Inflammatory macrophage treated with lipopolysaccharide for 4 hours (primary cell): Measurements from ENCODE around the gene ALOX5.
A peak's percentile ranks its signal among the peaks of the same experiment; 100 is the strongest.
"Not testable (repeated sequence)": the region's sequence is repeated elsewhere in the genome, so short reads cannot be mapped to it uniquely, and the experiment has no call there.

Source experiments
- DNase-seq: peaks from one replicate; pipeline ENCODE4 v3.0.0-alpha.2; 2020

The ALOX5 gene

DNA sequence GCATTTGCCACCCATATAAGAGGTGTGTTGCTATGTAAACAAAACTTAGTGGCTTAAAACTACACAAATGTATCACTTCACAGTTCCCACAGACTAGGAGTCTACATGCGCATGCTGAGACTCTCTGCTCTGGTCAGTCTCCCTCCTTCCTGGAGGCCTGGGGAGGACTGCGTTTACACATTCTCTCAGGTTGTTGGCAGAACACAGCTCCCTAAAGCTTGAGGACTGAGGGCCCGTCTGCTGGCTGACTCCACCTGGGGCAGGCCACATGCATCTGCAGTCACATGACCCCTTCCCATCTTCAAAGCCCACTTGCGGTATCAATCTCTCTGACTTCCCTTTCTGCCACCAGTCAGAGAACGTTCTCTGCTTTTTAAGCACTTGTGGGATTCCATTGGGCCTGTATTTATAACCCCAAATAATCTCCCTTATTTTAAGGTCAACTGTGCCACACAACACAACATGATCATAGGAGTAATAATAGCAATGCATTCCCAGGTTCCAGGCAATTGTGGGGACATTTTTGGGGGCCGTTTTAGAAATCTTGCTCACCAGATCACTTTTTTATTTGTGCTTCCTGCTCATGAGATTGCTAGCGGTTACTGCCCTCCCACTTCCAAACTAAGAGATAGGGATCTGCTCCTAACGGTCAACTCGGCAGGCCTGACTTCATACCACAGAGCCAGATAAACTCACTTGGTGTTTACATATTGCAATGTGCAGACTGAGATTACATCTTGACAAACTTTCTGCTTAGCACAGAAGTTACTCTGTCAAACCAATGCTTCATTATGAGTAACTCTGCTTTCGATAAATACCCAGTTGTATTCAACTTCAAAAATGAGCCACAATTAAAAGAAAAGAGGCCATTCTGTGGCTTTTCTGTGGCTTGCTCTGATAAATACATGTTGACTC lies 96.3 kb downstream of the ALOX5 start:
- peak; percentile 22 for DNase-seq

GRCh38 chr10:45471059-45471458 lies 97.0 kb downstream of the ALOX5 start:
- DNase-seq: no peak

- no peak for DNase-seq
Observed at GRCh38 chr10:45471531-45472310, 97.7 kb downstream of the ALOX5 start.

DNA sequence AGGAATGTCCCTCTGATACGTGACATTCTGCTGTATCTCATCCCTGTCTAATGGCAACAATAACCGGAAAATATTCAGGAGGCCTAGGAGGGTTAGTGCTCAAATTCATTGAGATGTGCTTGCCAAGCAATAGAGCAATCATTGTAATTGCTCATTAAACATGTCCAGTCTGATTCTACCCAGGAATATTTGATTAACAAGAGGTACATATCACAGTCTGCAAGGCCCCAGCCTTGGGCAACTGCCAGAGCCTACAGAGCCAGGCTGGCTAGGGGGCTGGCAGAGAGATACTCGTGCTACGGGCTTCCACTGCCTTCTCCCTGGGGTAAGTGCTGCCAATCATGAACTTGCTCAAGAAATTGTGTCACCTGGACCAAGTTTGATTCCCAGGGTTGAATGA lies 99.1 kb downstream of the ALOX5 start:
- no peak for DNase-seq

DNA sequence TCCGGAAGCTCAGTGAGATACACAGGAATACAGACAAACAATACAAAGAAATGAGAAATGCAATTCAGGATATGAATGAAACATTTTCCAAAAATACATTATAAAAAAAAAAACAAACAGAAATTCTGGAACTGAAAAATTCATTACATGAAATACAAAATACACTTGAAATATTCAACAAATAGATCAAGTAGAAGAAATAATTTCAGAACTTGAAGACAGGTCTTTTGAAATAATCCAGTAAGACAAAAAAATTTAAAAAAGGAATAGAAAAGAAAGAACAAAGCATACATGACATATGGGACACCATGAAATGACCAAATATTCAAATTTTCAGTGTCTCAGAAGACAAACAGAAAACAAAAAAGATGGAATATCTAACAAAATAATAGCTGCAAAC lies 102.5 kb downstream of the ALOX5 start:
- DNase-seq: no peak

DNA sequence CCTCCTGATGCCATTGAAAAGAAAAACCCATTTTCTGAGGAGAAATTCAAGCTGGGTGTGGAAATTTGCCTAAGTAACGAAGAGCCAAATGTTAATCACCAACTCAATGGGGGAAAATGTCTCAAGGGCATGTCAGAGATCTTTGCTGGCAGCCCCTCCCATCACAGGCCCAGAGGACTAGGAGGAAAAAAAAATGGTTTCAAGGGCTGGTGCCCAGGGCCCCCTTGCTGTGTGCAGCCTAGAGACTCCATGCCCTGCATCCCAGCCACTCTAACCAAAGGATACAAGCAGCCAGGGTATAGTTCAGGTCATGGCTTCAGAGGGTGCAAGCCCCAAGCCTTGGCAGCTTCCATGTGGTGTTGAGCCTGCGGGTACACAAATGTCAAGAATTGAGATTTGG lies 106.3 kb downstream of the ALOX5 start:
- DNase-seq: no peak

DNA sequence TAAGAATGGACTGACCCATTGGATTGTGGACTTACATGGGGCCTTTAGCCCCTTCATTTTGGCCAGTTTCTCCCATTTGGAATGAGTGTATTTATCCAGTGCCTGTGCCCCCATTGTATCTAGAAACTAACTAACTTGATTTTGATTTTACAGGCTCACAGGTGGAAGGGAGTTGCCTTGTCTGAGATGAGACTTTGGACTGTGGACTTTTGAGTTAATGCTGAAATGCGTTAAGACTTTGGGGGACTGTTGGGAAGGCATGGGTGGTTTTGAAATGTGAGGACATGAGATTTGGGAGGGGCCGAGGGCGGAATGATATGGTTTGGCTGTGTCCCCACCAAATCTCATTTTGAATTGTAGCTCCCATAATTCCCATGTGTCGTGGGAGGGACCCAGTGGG lies 107.1 kb downstream of the ALOX5 start:
- DNase-seq: not testable (repeated sequence)

- DNase-seq: no peak
Observed at GRCh38 chr10:45483002-45483401, 109.0 kb downstream of the ALOX5 start.

DNA sequence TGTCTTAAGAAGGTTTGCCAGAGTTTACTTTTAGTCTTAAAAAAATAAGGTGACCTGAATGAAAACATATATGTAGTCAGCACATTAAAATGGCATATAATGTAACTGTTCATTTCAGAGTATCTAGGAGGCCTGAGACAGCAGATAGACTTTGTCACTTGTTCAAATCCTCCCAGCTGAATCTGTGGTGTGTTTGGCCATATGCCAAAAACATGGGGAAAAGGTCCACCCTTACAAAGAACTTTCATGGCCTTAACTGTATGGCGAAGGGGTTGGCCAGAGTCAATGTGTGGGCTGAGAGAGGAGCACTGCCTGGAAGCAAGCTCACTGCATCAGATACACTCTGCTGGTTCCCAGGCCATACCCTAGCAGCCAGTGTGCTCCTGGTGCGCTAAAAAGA lies 113.7 kb downstream of the ALOX5 start:
- no peak for DNase-seq

DNA sequence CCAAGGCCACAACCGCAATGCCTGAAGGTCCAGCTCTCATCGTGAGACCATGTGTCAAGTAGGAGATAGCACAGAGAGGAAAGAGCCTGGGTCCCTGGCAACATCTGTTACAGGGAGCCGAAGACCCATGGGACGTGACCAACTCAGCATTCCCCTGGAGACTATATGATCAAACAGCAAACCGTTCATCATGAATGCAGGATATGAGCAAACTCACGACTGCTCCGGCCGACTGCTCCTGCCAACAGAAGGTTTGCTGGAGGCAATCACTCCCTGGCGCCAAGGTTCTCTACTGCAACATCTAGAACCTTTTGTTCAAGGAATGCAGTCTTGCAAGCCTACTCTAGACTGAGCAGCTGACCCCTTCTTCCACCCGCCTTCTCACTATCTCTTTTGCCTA lies 114.3 kb downstream of the ALOX5 start:
- no peak for DNase-seq

GRCh38 chr10:45490277-45490676 lies 116.3 kb downstream of the ALOX5 start:
- DNase-seq: no peak

GRCh38 chr10:45491061-45491460 lies 117.0 kb downstream of the ALOX5 start:
- DNase-seq: no peak
